NCI-H2081 (cell line): Measurements from ENCODE around the gene SLC6A8.
"Not testable (repeated sequence)": the region's sequence is repeated elsewhere in the genome, so short reads cannot be mapped to it uniquely, and the experiment has no call there.

Experiments used
- DNase-seq, 2 experiments: peaks; one replicate each; lab custom pipeline; 2025; lab: John Stamatoyannopoulos, UW

SLC6A8 gene

DNA sequence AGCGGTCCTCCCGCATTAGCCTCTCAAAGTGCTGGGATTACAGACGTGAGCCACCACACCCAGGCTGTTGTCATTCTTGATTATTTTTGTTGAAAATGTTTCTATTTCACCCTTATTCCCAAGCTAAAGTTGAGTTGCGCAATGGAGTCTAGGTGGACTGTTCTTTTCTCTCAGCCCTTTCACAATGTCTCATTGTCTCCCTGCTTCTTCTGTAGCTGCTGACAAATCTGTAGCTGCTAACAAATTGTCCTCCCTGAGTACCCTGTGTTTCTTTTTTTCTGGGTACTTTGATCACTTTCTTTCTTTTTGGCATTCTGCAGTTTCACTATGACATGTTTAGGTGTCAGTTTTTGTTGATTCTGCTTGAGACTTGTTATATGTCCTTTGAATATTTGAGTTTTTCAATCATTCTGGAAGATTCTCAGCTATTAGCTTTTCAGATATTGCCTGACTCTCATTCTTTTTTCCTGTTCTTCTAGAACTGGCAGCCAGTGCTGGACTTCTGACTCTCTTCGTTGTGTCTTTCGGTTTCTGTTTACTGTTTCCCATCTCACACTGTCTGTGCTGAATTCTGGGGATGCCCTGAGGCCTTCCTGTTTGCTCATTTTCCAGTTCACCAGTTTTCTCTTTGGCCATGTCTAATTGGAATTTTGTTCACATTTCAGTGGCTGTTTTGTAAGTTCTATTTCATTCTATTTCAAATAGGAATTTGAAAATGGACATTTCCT lies 43.6 kb downstream of the SLC6A8 start:
- no peak for DNase-seq

DNA sequence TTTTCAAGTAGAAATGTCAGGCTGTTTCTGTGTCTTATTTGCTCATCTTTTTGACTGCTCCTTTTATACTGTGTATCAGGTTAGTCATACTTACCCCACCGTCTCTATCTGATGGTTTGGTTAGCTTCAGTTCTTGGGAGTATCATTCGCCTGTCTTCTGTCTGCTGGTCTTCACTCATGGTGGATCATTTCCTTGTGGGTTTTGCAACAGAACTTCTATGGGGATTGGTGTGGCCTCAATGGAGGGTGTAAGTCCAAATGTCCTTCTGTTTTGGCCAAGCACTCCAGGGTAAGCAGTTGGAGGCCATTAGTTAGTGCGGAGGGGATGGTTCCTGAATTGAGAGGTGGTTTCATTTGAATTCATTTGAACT lies 44.1 kb downstream of the SLC6A8 start:
- DNase-seq = no peak

DNA sequence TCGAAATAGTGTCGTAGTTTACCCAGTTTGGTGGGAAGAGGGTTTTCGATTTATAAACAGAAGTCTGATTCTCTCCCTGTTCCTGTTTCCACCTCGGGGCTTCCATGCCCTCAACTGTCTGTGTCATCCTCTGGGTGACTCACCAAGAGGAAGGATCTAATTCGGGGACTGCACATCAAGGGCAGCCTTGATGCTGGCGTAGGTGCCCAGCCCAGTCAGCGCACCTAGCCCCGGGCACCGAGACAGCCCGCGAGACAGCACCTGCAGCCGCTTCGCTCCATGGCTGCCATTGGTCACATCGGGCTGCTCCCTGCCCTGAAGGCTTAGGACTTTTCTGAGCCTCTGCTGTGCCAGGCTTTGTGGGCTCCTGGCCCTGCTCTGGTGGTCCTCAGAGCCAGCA lies 44.7 kb downstream of the SLC6A8 start:
- DNase-seq = no peak

DNA sequence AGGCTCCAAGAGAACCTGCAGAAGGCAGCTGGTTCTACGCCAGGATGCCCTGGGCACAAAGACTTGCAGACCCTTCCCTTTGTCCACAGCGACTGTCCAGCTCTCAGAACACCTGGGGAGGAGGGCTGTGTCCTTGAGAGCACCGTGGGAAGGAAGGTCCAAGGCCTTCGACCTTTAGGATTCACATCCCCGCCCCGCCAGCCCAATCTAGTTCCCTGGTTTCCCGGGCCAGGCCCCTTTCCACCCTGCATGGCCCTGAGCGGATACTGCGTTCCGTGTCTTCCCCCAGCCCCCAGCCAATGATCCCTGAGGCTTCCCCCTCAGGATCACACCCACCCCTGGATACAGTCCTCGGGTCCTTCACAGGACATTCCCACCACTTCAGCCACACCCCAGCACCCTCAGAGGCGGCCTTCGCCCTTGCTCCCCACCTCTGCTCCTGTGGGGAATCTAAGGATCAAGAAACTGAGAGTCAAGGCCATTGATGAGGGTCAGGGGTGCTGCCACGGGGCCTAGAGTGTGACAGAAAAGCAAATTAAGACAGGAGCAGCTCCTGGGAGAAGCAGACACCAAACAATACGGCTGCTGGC lies 46.0 kb downstream of the SLC6A8 start:
- no peak for DNase-seq

DNA sequence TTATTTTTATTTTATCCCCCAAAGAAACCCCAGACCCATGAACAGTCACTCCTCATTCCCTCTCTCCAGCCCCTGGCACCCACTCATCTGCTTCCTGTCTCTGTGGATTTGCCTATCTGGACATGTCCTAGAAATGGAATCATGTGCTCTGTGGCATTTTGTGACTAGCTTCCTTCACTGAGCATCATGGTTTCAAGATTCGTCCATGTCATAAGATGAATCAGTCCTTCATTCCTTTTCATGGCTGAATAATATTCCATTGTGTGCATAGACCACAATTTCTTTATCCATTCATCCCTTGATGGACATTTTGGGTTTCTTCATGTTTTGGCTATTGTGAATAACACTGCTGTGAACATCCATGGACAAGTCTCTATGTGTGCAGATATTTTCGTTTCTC lies 47.1 kb downstream of the SLC6A8 start:
- DNase-seq = no peak

DNA sequence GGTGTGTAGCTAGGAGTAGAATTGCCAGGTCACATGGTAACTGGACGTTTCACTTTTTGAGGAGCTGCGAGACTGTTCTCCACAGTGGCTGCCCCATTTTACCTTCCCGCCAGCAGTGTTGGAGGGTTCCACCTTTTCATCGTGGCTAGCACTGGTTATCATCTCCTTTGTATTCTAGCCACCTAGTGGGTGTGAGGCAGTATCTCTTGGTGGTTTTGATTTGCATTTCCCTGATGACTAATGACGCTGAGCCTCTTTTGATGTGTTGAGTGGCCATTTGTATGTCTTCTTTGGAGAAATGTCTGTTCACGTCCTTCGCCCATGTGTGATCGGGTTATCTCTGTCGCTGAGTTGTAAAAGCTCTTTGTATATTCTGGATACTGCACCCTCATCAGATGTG lies 47.5 kb downstream of the SLC6A8 start:
- DNase-seq = no peak

DNA sequence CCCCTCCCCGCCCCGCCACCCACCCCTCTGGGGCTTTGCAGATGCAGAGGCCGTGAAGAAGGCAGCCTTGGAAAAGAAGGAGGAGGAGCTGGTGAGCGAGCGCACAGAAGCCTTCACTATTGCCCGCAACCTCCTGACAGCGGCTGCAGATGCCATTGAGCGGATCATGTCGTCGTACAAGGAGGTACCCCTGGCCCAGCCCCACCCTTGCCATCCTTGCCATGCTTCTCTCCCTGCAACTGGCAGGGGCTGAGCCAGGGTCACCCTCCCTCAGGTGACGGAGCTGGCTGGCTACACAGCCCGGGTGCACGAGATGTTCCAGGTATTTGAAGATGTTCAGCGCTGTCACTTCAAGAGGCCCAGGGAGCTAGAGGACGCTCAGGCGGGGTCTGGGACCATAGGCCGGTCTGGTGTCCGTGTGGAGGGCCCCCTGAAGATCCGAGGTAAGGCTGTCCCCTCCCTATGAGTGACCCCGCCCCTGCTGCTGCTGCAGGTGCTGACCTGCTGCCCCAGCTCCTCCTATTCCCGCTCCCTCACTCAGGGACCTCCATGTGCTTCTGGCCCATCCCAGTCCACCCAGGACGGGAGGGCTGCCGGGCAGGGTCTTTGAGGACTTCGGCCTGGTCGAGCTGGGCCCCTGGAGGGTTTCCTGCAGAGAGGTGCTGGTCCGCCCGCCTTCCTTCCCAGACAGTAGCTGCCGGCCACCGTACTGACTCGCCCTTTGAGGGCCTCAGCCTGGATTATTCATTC lies 48.5 kb downstream of the SLC6A8 start:
- DNase-seq = no peak

DNA sequence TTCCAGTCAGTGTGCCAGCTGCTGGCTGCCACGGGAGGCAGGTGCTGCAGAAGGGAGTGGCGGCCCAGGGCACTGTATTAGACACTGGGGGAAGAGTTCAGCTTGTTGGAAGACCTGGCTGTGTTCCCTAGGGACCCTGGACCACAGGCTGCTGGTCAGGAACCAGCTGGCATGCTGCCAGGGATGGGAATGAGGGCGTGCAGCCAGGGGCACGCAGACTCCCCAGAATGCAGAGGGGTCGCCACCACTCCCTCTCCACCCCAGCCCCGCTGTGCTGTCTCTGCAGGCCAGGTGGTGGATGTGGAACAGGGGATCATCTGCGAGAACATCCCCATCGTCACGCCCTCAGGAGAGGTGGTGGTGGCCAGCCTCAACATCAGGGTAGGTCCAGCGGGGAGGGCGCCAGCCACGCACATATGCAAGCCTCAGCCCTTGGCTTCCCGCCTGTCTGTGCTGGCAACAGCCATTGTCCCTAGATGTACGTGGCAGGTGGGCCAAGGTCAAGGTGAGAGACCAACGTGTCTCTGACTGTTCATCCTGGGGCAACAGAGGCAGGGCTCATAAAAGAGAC lies 49.2 kb downstream of the SLC6A8 start:
- no peak for DNase-seq

DNA sequence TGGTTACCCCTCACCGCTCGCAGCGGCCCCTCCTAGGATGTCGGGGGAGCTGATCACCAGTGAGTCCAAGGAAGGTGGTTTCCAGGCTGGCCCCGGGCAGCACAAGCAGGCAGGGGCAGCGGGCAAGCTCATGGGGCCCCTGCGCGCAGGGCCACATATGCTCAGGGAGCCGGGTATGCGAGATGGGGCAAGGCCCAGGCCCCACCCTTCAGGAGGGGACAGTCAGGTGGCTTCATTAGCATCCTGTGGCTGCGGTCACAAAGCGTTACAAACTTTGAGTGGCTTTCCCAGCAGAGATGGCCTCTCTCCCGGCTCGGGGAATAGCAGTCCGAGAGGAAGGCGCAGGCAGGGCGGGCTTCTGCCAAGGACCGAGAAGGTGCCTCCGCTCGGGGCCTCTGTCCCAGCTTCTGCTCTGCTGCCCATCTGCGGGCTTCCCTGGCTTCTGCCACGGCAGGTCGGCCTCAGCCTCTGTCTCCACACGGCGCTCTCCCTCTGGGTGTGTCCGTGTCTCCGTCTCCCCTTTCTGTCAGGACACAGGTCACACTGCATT lies 50.4 kb downstream of the SLC6A8 start:
- DNase-seq = no peak

DNA sequence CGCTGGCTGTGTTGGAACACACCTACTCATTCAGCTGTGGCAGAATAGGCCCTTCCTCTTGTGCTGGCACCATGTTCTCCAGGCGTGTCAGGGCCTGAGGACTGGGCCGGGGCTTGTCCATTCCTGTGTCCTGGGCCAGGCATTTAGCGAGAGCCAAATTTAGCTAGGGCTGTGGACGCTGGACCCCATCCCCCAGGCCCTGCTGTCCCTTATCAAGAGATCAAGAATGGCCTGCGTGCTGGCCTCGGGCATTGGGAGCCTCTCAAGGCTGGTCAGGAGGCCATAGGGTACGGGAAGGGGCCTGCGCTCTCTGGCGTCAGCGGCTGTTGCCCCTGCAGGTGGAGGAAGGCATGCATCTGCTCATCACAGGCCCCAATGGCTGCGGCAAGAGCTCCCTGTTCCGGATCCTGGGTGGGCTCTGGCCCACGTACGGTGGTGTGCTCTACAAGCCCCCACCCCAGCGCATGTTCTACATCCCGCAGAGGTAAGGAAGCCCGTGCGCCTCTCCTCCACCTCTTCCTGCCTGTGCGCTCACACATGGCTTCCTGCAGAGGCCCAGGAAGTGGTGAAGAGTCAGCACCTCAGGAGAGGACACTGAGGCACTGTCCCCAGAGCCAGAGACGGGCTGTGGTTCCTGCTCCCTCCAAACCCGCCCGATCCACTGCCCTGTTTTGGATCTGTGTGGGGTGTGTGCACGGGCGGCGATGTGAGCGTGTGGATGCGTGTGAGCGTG lies 52.2 kb downstream of the SLC6A8 start:
- no peak for DNase-seq

DNA sequence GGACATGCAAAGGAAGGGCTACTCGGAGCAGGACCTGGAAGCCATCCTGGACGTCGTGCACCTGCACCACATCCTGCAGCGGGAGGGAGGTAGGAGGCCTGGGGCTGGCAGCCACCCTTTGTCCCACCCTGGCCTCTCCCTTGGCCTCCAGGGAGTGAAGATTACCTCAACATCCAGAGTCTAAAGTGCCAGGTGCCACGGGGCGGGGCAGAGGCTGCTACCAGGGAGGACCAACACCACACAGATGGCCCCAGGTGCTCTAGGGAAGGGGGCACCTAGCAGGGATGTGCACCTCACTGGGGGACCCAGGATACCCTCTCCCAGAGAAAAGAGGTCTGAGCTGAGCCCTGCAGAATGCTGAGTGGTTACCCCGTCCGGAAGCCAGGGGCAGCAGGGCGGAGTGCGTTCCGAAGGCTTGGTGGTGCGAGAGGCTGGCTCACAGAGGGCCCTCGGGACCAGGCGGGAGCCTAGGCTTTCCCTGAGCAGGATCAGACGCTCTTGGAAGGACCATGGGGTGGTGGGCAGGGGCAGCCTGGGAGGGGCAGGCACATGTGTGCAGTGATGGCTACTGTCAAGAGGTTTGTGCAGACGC lies 53.0 kb downstream of the SLC6A8 start:
- DNase-seq = no peak

DNA sequence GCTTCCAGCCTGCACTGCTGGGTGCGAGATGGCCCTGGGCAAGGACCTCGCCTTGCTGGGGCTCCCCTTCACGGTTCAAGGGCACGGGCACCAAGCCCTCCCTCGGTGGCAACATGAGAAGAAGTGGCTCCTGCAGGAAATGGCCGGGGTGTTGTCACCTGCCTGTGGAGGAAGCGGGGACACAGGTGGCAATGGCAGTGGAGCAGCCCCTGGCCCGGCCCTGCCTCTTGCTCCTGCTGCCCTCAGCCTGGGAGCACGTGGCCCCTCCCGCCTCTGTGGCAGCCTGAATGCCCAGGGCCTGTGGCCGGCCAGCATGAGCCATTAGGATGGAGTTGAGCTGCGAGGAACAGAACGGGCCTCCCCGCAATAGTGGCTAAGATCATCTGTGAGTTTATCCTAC lies 53.7 kb downstream of the SLC6A8 start:
- DNase-seq = no peak

DNA sequence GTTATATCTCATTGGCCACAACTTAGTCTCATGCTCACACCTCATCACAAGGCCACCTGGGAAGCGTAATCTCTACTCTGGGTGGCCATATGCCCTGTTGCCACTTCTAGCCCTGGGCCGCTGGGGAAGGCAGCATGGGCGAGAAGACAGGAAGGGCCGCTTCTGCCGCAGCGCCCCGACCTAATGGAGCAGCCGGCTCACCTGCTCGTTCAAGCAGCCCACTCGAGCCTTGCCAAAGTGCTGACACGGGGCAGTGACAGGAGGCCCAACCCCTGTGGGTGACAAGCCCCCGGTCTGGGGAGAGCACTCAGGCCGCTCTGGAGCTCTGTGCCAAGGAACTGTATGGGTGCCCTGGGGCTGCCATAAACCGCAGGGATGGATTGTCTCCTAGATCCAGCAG lies 54.4 kb downstream of the SLC6A8 start:
- not testable (repeated sequence) for DNase-seq

DNA sequence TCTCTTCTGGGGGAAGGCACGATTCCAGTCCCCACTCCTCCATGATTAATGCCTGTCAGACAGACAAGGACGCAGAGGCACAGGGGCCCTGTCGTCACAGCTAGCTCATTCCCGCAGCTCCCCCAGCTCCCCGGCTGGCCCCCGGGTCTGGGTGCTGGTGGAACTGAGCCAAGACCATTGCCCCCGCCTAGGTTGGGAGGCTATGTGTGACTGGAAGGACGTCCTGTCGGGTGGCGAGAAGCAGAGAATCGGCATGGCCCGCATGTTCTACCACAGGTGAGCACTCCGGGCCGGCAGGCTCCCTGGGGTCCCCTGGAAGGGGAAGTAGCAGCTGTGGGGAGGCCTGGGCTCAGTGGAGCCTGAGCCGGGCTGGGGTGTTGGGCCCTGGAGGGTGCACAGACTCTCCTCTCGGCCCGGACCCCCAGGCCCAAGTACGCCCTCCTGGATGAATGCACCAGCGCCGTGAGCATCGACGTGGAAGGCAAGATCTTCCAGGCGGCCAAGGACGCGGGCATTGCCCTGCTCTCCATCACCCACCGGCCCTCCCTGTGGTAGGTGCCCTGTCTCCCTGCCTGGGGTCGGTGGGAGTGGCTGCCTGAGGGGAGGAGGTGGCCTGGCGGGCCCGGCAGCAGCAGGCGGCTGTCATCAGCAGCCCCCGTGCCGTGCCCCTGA lies 55.2 kb downstream of the SLC6A8 start:
- DNase-seq = not testable (repeated sequence)

DNA sequence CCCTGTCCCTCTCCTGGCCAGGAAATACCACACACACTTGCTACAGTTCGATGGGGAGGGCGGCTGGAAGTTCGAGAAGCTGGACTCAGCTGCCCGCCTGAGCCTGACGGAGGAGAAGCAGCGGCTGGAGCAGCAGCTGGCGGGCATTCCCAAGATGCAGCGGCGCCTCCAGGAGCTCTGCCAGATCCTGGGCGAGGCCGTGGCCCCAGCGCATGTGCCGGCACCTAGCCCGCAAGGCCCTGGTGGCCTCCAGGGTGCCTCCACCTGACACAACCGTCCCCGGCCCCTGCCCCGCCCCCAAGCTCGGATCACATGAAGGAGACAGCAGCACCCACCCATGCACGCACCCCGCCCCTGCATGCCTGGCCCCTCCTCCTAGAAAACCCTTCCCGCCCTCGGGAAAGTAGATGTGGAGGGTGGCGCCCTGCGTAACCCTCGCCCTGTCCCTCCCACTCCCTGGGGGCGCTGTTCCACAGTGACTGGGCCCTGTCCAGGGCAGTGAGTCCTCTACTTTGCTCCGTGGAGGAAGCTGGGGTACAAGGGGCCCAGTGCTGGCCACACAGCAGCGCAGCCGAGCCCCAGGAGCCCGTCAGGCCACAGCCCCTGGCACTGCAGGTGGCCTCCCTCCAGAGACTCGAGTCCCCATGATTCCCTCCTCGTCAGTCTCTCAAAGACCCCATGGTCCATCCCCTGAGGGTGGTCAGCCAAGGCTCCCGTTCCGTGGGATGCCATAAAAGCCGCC lies 55.9 kb downstream of the SLC6A8 start:
- not testable (repeated sequence) for DNase-seq

DNA sequence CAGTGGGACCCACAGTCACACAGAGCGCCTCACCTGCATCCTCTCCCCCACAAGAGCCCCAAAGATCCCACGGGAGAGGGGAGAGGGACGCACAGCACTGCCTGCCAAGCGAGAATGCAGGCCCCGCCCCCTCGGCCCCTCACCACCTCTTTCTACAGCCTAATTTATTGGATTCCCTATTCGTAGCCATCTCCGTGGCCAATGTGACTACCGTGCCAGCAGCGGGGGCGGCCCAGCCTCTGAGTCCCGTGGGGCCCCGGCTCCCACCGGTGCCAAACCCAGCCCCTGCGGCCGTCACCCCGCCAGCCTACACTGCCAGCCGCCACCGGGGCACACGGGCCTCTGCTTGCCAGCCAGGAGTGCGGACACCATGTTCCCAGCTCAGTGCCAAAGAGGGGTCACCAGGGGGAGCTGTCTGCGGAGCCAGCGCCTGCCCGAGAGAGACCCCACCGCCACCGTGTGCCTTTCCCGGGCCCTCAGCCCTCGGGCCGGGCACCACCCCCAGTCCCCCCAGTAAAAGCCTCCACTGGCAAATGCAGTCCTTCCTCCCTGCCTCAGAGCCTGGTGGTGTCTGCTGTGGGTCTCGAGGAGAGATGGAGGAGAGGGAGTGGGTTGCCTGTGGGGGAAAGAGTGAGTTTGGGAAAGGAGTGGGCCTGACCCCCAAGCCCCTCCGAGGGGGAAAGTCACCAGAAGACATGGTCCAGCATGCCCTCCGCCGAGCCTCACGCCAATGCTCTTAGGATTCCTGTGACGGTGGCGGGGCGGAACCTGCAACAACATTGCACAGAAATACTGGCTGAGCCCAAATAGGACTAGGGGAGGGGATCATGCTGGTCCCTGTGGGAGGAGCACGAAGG lies 56.7 kb downstream of the SLC6A8 start:
- DNase-seq = no peak

DNA sequence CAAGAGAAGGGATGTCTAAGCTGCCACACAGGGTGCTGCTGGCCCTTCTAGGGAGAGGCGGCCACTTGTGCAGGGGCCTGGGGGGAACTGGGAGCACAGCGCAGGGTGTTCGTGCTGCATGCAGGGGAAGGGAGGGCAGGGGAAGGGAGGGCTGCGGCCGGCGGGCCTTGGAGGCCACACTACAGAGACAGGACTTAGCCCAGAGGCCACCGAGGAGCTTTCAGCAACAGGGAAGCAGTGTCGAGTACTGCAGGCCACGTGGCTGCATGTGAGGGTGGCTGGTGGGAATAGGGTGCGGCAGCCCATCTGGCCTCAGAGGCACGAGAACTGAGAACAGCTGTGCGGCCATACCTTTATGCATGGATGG lies 57.3 kb downstream of the SLC6A8 start:
- not testable (repeated sequence) for DNase-seq
